GM12891 (cell line): ENCODE measurements around the gene SLC24A3.
A peak's percentile ranks its signal among the peaks of the same experiment; 100 is the strongest.

Experiments
- PAX5 ChIP-seq: IDR thresholded peaks from 2 replicates; pipeline ENCODE4 v1.6.1; 2011; ENCODE audit warnings: low read length, moderate library complexity, mild to moderate bottlenecking; ENCODE audit not compliant: insufficient read depth, severe bottlenecking
- POLR2A ChIP-seq: IDR thresholded peaks from 2 replicates; pipeline ENCODE4 v1.6.1; 2011; ENCODE audit warnings: low read depth, low read length, control low read depth
- POLR2AphosphoS5 ChIP-seq: IDR thresholded peaks from 2 replicates; pipeline ENCODE4 v1.6.1; 2011; ENCODE audit warnings: low read depth, low read length, control low read depth
- POU2F2 ChIP-seq: IDR thresholded peaks from 2 replicates; pipeline ENCODE4 v1.6.1; 2011; ENCODE audit warnings: low read depth, mild to moderate bottlenecking, control low read depth, low read length, moderate library complexity
- SPI1 ChIP-seq: IDR thresholded peaks from 2 replicates; pipeline ENCODE4 v1.6.1; 2011; ENCODE audit warnings: low read depth, low read length, control low read depth
- TAF1 ChIP-seq: IDR thresholded peaks from 2 replicates; pipeline ENCODE4 v1.6.1; 2011; ENCODE audit warnings: low read depth, low read length, control low read depth

- no peak for TF ChIP-seq POLR2A
- TF ChIP-seq POLR2AphosphoS5 = no peak
- peak; percentile 26; the same call in 1 of the 2 replicates for TF ChIP-seq SPI1
- TF ChIP-seq PAX5 = no peak
- TF ChIP-seq POU2F2 = no peak
- no peak for TF ChIP-seq TAF1
Measured at GRCh38 chr20:19522836-19523590, 310.6 kb downstream of the SLC24A3 start.
